Hypothalamus (tissue), 51 donors: Measurements from ENCODE around the gene UBXN7.
"Not testable (repeated sequence)": the region's sequence is repeated elsewhere in the genome, so short reads cannot be mapped to it uniquely, and the experiment has no call there.

Source experiments
- DNase-seq, 51 donors: peaks; one replicate each; lab custom pipeline; 2025; lab: John Stamatoyannopoulos, UW

UBXN7 gene

GRCh38 chr3:196419386-196419785 lies 12.8 kb downstream of the UBXN7 start:
- no peak for DNase-seq

GRCh38 chr3:196418601-196419000 lies 13.6 kb downstream of the UBXN7 start:
- no peak for DNase-seq

- DNase-seq = no peak
These were observed 17.8 kb downstream of the UBXN7 start for GRCh38 chr3:196414469-196414868.

- DNase-seq = no peak
These were observed 19.5 kb downstream of the UBXN7 start for GRCh38 chr3:196412704-196413103.

GRCh38 chr3:196409409-196409808 lies 22.8 kb downstream of the UBXN7 start:
- DNase-seq = no peak

GRCh38 chr3:196408565-196409300 lies 23.5 kb downstream of the UBXN7 start:
- DNase-seq = no peak

- DNase-seq = no peak
These were observed 25.3 kb downstream of the UBXN7 start for GRCh38 chr3:196406811-196407470.

- DNase-seq = no peak
These were observed 31.9 kb downstream of the UBXN7 start for GRCh38 chr3:196400331-196400730.

- no peak for DNase-seq
These were observed 32.7 kb downstream of the UBXN7 start for GRCh38 chr3:196399485-196399945.

- DNase-seq = no peak
These were observed 33.4 kb downstream of the UBXN7 start for GRCh38 chr3:196398782-196399181.

GRCh38 chr3:196397941-196398340 lies 34.3 kb downstream of the UBXN7 start:
- DNase-seq = no peak

- no peak for DNase-seq
These were observed 42.1 kb downstream of the UBXN7 start for GRCh38 chr3:196390116-196390515.

- no peak for DNase-seq
These were observed 43.3 kb downstream of the UBXN7 start for GRCh38 chr3:196388956-196389355.

- DNase-seq = not testable (repeated sequence)
These were observed 44.3 kb downstream of the UBXN7 start for GRCh38 chr3:196387941-196388340.

- DNase-seq = not testable (repeated sequence)
These were observed 45.4 kb downstream of the UBXN7 start for GRCh38 chr3:196386797-196387196.

GRCh38 chr3:196386034-196386433 lies 46.2 kb downstream of the UBXN7 start:
- DNase-seq = not testable (repeated sequence)

- DNase-seq = not testable (repeated sequence)
These were observed 46.8 kb downstream of the UBXN7 start for GRCh38 chr3:196385446-196385845.

GRCh38 chr3:196378146-196378841 lies 53.9 kb downstream of the UBXN7 start:
- no peak for DNase-seq

GRCh38 chr3:196377321-196377720 lies 54.9 kb downstream of the UBXN7 start:
- DNase-seq = no peak

- DNase-seq = no peak
These were observed 66.5 kb downstream of the UBXN7 start for GRCh38 chr3:196365736-196366135.

GRCh38 chr3:196360586-196360985 lies 71.6 kb downstream of the UBXN7 start:
- no peak for DNase-seq

- DNase-seq = not testable (repeated sequence)
These were observed 73.7 kb downstream of the UBXN7 start for GRCh38 chr3:196358540-196358939.
